ENCODE measurements around the gene LRRC49.

LRRC49 gene

DNA sequence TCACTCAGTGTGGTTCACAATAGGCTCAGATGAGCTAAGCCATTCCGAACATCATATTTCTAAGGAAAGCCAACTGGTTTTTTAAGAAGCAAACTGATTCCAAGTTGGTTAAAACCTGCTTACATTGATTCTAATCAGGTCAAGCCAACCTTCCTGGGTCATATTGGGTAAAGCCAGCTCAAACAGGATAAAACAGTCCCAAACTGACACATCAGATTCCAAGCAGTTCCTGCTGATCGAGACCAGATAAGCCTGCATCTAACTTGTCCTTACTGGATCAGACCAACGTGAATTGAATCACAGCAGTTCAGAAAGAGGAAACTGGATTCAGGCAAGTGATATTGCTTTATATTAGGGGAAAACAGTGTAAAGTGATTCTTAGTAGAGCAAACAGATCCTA, 204.1 kb downstream of the LRRC49 start:
- FAIRE-seq = no peak

DNA sequence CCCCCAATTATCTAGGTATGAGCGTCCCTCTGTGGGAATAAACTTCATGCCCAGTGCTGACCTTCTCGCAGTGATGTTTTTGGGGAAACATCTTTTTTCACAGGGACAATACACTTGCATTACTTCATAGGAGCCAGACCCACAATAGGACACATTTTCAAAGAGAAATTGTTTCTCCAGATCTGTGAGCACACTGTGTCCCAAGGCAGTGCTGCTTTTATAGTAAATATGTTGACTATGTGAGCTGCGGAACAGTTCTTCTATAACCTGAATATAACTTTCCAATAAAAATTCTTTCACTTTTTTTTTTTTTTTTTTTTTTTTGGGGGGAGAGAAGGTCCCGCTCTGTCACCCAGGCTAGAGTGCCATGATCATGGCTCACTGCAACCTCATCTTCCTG, 205.3 kb downstream of the LRRC49 start:
- FAIRE-seq = no peak

DNA sequence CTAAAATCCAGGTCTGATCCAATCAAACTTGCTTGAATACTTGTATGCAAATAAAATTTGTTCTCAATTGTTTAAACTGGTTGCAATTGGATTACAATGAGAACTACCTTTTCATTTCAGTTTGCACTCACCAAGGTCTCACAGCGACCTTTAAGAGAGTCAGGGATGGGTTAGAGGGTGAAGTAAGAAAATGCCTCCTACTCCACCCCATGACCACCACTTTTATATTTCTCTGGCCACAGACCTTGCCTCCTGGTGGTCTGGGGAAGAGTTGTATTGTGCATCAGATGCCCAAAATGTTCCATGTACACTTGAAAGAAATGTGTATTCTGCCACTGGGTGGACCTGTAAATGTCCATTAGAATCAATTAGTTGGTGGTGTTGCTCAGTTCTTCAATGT, 206.3 kb downstream of the LRRC49 start:
- FAIRE-seq = no peak

All from endometrium (tissue), 2 donors.